GM18858 (cell line): ENCODE measurements around the gene SMIM9.
"Not testable (repeated sequence)": the region's sequence is repeated elsewhere in the genome, so short reads cannot be mapped to it uniquely, and the experiment has no call there.

Source experiments
- ATAC-seq: cut with Tn5 transposase; IDR thresholded peaks from one replicate; pipeline ENCODE4 v1.9.1; 2021; ENCODE audit not compliant: unreplicated experiment

The SMIM9 gene

GRCh38 chrX:154834562-154834961, at the start of gene SMIM9:
TSS of gene SMIM9 (minus strand) at chrX:154834662. CDS start at chrX:154830856, 3,806 bp downstream.
- ATAC-seq = no peak

GRCh38 chrX:154884069-154884468, 49.6 kb upstream of the SMIM9 start:
- not testable (repeated sequence) for ATAC-seq

GRCh38 chrX:154873329-154873728, 38.9 kb upstream of the SMIM9 start:
- no peak for ATAC-seq

GRCh38 chrX:154868522-154868921, 34.1 kb upstream of the SMIM9 start:
- ATAC-seq = not testable (repeated sequence)

- no peak for ATAC-seq
Observed at GRCh38 chrX:154855256-154855655, 20.8 kb upstream of the SMIM9 start.

GRCh38 chrX:154850957-154851611, 16.6 kb upstream of the SMIM9 start:
- no peak for ATAC-seq

- no peak for ATAC-seq
Observed at GRCh38 chrX:154840856-154841255, 6.4 kb upstream of the SMIM9 start.

- no peak for ATAC-seq
Observed at GRCh38 chrX:154836163-154836562, 1.7 kb upstream of the SMIM9 start.

GRCh38 chrX:154833746-154834274, 652 bp downstream of the SMIM9 start:
- no peak for ATAC-seq

GRCh38 chrX:154829926-154830442, 4.5 kb downstream of the SMIM9 start:
- ATAC-seq = no peak

- no peak for ATAC-seq
Observed at GRCh38 chrX:154829134-154829533, 5.3 kb downstream of the SMIM9 start.

- ATAC-seq = no peak
Observed at GRCh38 chrX:154828016-154828408, 6.5 kb downstream of the SMIM9 start.

- peak; percentile 90 for ATAC-seq
Observed at GRCh38 chrX:154827194-154828015, 7.1 kb downstream of the SMIM9 start.

- not testable (repeated sequence) for ATAC-seq
Observed at GRCh38 chrX:154825586-154825985, 8.9 kb downstream of the SMIM9 start.

- ATAC-seq = no peak
Observed at GRCh38 chrX:154824638-154825037, 9.8 kb downstream of the SMIM9 start.

GRCh38 chrX:154822029-154822428, 12.4 kb downstream of the SMIM9 start:
- ATAC-seq = no peak

- ATAC-seq = no peak
Observed at GRCh38 chrX:154821523-154821922, 12.9 kb downstream of the SMIM9 start.

GRCh38 chrX:154819771-154820341, 14.6 kb downstream of the SMIM9 start:
- no peak for ATAC-seq

- no peak for ATAC-seq
Observed at GRCh38 chrX:154818916-154819770, 15.3 kb downstream of the SMIM9 start.

- ATAC-seq = not testable (repeated sequence)
Observed at GRCh38 chrX:154817048-154817618, 17.3 kb downstream of the SMIM9 start.
